Liver (tissue), 3 donors: ENCODE results near the gene NACA.
"Not testable (repeated sequence)": the region's sequence is repeated elsewhere in the genome, so short reads cannot be mapped to it uniquely, and the experiment has no call there.

ENCODE experiments used
- EGR1 ChIP-seq, 2 donors: IDR thresholded peaks; 2 replicates each; pipeline ENCODE4 v1.6.1; 2016 to 2018; ENCODE audit warnings: antibody characterized with exemption in 2 of 2, low read depth in 2 of 2
- FOXA1 ChIP-seq: IDR thresholded peaks from 2 replicates; pipeline ENCODE4 v1.6.1; 2016; ENCODE audit warnings: antibody characterized with exemption
- HNF4G ChIP-seq: IDR thresholded peaks from 2 replicates; pipeline ENCODE4 v1.6.1; 2016; ENCODE audit warnings: antibody characterized with exemption
- JUND ChIP-seq, 2 donors: IDR thresholded peaks; 2 replicates each; pipeline ENCODE4 v1.6.1; 2016; ENCODE audit warnings: antibody characterized with exemption in 2 of 2
- NR2F2 ChIP-seq: IDR thresholded peaks from 2 replicates; pipeline ENCODE4 v1.6.1; 2016; ENCODE audit warnings: antibody characterized with exemption
- RAD21 ChIP-seq, 2 donors: IDR thresholded peaks; 2 replicates each; pipeline ENCODE4 v1.6.1; 2016; ENCODE audit warnings: antibody characterized with exemption in 2 of 2, mild to moderate bottlenecking in 2 of 2
- RXRA ChIP-seq, 2 donors: IDR thresholded peaks; 2 replicates each; pipeline ENCODE4 v1.6.1; 2017 to 2018; ENCODE audit warnings: antibody characterized with exemption in 2 of 2, mild to moderate bottlenecking in 1 of 2
- SP1 ChIP-seq: IDR thresholded peaks from 2 replicates; pipeline ENCODE4 v1.6.1; 2018; ENCODE audit warnings: antibody characterized with exemption, mild to moderate bottlenecking
- TAF1 ChIP-seq: conservative IDR thresholded peaks from 2 replicates; pipeline ENCODE4 v1.6.1; 2016; ENCODE audit warnings: antibody characterized with exemption, mild to moderate bottlenecking
- YY1 ChIP-seq: IDR thresholded peaks from 2 replicates; pipeline ENCODE4 v1.6.1; 2016; ENCODE audit warnings: antibody characterized with exemption, mild to moderate bottlenecking
- TF ChIP-seq, protein P1 (sequence below): fragments of 150-350 bp; IDR thresholded peaks from 2 replicates; pipeline ENCODE4 v1.5.1; 2017; ENCODE audit warnings: improper control_type of control experiment, low read depth, low read length; ENCODE audit not compliant: missing input control
- TF ChIP-seq, protein P2 (sequence below): IDR thresholded peaks from 2 replicates; pipeline ENCODE4 v1.6.1; 2016; ENCODE audit warnings: antibody characterized with exemption
- TF ChIP-seq, protein P3 (sequence below): IDR thresholded peaks from 2 replicates; pipeline ENCODE4 v1.6.1; 2016; ENCODE audit warnings: antibody characterized with exemption, mild to moderate bottlenecking
- TF ChIP-seq, protein P4 (sequence below): IDR thresholded peaks from 2 replicates; pipeline ENCODE4 v1.6.1; 2016; ENCODE audit warnings: antibody characterized with exemption
- donor health status: healthy.
- donor health status: healthy.

DNA sequence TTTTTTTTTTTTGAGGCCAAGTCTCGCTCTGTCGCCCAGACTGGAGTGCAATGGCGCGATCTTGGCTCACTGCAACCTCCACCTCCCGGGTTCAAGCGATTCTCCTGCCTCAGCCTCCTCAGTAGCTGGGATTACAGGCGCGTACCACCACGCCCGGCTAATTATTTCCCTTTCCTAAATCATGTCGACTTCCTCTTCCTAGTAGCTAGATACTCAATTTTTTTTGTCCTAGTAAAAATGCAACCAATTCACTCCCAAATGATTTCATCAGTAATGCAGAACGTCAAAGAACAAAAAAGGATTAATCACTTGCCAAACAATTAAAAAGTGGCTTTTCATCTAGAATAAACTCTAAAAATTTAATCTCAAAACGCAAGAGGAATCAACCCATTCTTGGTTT is 25.5 kb upstream of the NACA start:
- TF ChIP-seq, protein P1, sequence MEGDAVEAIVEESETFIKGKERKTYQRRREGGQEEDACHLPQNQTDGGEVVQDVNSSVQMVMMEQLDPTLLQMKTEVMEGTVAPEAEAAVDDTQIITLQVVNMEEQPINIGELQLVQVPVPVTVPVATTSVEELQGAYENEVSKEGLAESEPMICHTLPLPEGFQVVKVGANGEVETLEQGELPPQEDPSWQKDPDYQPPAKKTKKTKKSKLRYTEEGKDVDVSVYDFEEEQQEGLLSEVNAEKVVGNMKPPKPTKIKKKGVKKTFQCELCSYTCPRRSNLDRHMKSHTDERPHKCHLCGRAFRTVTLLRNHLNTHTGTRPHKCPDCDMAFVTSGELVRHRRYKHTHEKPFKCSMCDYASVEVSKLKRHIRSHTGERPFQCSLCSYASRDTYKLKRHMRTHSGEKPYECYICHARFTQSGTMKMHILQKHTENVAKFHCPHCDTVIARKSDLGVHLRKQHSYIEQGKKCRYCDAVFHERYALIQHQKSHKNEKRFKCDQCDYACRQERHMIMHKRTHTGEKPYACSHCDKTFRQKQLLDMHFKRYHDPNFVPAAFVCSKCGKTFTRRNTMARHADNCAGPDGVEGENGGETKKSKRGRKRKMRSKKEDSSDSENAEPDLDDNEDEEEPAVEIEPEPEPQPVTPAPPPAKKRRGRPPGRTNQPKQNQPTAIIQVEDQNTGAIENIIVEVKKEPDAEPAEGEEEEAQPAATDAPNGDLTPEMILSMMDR, result not testable (repeated sequence)
- TF ChIP-seq EGR1 (IDR thresholded peaks at IDR 0.05; ENCODE audit: low read depth in 2 of 2); JUND (IDR thresholded peaks at IDR 0.05); RAD21 (IDR thresholded peaks at IDR 0.05); NR2F2; RXRA (IDR thresholded peaks at IDR 0.05); SP1; TAF1; YY1; HNF4G; FOXA1: not testable (repeated sequence)
- TF ChIP-seq, protein P2, sequence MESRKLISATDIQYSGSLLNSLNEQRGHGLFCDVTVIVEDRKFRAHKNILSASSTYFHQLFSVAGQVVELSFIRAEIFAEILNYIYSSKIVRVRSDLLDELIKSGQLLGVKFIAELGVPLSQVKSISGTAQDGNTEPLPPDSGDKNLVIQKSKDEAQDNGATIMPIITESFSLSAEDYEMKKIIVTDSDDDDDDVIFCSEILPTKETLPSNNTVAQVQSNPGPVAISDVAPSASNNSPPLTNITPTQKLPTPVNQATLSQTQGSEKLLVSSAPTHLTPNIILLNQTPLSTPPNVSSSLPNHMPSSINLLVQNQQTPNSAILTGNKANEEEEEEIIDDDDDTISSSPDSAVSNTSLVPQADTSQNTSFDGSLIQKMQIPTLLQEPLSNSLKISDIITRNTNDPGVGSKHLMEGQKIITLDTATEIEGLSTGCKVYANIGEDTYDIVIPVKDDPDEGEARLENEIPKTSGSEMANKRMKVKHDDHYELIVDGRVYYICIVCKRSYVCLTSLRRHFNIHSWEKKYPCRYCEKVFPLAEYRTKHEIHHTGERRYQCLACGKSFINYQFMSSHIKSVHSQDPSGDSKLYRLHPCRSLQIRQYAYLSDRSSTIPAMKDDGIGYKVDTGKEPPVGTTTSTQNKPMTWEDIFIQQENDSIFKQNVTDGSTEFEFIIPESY, result not testable (repeated sequence)
- TF ChIP-seq, protein P3, sequence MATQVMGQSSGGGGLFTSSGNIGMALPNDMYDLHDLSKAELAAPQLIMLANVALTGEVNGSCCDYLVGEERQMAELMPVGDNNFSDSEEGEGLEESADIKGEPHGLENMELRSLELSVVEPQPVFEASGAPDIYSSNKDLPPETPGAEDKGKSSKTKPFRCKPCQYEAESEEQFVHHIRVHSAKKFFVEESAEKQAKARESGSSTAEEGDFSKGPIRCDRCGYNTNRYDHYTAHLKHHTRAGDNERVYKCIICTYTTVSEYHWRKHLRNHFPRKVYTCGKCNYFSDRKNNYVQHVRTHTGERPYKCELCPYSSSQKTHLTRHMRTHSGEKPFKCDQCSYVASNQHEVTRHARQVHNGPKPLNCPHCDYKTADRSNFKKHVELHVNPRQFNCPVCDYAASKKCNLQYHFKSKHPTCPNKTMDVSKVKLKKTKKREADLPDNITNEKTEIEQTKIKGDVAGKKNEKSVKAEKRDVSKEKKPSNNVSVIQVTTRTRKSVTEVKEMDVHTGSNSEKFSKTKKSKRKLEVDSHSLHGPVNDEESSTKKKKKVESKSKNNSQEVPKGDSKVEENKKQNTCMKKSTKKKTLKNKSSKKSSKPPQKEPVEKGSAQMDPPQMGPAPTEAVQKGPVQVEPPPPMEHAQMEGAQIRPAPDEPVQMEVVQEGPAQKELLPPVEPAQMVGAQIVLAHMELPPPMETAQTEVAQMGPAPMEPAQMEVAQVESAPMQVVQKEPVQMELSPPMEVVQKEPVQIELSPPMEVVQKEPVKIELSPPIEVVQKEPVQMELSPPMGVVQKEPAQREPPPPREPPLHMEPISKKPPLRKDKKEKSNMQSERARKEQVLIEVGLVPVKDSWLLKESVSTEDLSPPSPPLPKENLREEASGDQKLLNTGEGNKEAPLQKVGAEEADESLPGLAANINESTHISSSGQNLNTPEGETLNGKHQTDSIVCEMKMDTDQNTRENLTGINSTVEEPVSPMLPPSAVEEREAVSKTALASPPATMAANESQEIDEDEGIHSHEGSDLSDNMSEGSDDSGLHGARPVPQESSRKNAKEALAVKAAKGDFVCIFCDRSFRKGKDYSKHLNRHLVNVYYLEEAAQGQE, result not testable (repeated sequence)
- TF ChIP-seq, protein P4, sequence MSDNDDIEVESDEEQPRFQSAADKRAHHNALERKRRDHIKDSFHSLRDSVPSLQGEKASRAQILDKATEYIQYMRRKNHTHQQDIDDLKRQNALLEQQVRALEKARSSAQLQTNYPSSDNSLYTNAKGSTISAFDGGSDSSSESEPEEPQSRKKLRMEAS, result not testable (repeated sequence)
